ACHN (cell line): Measurements from ENCODE around the gene YBEY.
"Not testable (repeated sequence)": the region's sequence is repeated elsewhere in the genome, so short reads cannot be mapped to it uniquely, and the experiment has no call there.

Experiments
- DNase-seq: peaks from one replicate; pipeline ENCODE4 v3.0.0-alpha.2; 2015
- in situ Hi-C: cut with HindIII; loops from 2 replicates; pipeline ENCODE4 v1.10.0; 2017; ENCODE audit warnings: low sequenced_read_pairs, low pct_ligation_motif_present, low pct_unique_long_range_greater_than_20kb

YBEY gene

GRCh38 chr21:46285761-46286647 lies at the start of gene YBEY:
Gene YBEY, plus strand, starts transcription at chr21:46286342. Its CDS starts 572 bp downstream, at chr21:46286914.
- DNase-seq = peak; percentile 90
- in situ Hi-C loops = no loop called here

GRCh38 chr21:46237474-46237873 lies 48.7 kb upstream of the YBEY start:
- in situ Hi-C loops = no loop called here
- DNase-seq = no peak

- DNase-seq = no peak
- in situ Hi-C loops = no loop called here
Observed at GRCh38 chr21:46239817-46240325, 46.3 kb upstream of the YBEY start.

GRCh38 chr21:46241577-46241976 lies 44.6 kb upstream of the YBEY start:
- DNase-seq, in situ Hi-C loops: not testable (repeated sequence)

- in situ Hi-C loops = no loop called here
- no peak for DNase-seq
Observed at GRCh38 chr21:46243325-46243724, 42.8 kb upstream of the YBEY start.

- in situ Hi-C loops = no loop called here
- DNase-seq = no peak
Observed at GRCh38 chr21:46243960-46244361, 42.2 kb upstream of the YBEY start.

- in situ Hi-C loops = no loop called here
- DNase-seq = no peak
Observed at GRCh38 chr21:46244602-46245001, 41.5 kb upstream of the YBEY start.

- in situ Hi-C loops = no loop called here
Observed at GRCh38 chr21:46245213-46245915, 40.8 kb upstream of the YBEY start.

GRCh38 chr21:46246345-46246744 lies 39.8 kb upstream of the YBEY start:
- DNase-seq = no peak
- in situ Hi-C loops = no loop called here

More at GRCh38 chr21:46245213-46245915, 40.8 kb upstream of the YBEY start:
- DNase-seq = no peak

- DNase-seq = no peak
- in situ Hi-C loops = no loop called here
Observed at GRCh38 chr21:46247699-46248421, 38.3 kb upstream of the YBEY start.

GRCh38 chr21:46248422-46248782 lies 37.7 kb upstream of the YBEY start:
- in situ Hi-C loops = no loop called here

GRCh38 chr21:46248827-46249226 lies 37.3 kb upstream of the YBEY start:
- in situ Hi-C loops = no loop called here
- DNase-seq = no peak

More at GRCh38 chr21:46248422-46248782, 37.7 kb upstream of the YBEY start:
- DNase-seq = no peak

GRCh38 chr21:46250146-46250725 lies 35.9 kb upstream of the YBEY start:
- in situ Hi-C loops = no loop called here
- DNase-seq = no peak

- in situ Hi-C loops = no loop called here
- DNase-seq = no peak
Observed at GRCh38 chr21:46252840-46253239, 33.3 kb upstream of the YBEY start.

GRCh38 chr21:46253610-46254124 lies 32.5 kb upstream of the YBEY start:
- in situ Hi-C loops = no loop called here

GRCh38 chr21:46254208-46254975 lies 31.8 kb upstream of the YBEY start:
- in situ Hi-C loops = no loop called here

More at GRCh38 chr21:46253610-46254124, 32.5 kb upstream of the YBEY start:
- no peak for DNase-seq

GRCh38 chr21:46255166-46255565 lies 31.0 kb upstream of the YBEY start:
- in situ Hi-C loops = no loop called here
- no peak for DNase-seq

More at GRCh38 chr21:46254208-46254975, 31.8 kb upstream of the YBEY start:
- no peak for DNase-seq
